Ishikawa (cell line): ENCODE results near the gene PTER.

Experiments
- CEBPB ChIP-seq: IDR thresholded peaks from 2 replicates; pipeline ENCODE4 v1.6.1; 2012
- EGR1 ChIP-seq: IDR thresholded peaks from 2 replicates; pipeline ENCODE4 v1.6.1; 2012
- EP300 ChIP-seq: IDR thresholded peaks from 2 replicates; pipeline ENCODE4 v1.6.1; 2012; ENCODE audit warnings: borderline replicate concordance
- FOXM1 ChIP-seq: IDR thresholded peaks from 2 replicates; pipeline ENCODE4 v1.6.1; 2012; ENCODE audit warnings: low read depth, borderline replicate concordance
- NFIC ChIP-seq: IDR thresholded peaks from 2 replicates; pipeline ENCODE4 v1.6.1; 2012
- RAD21 ChIP-seq: IDR thresholded peaks from 2 replicates; pipeline ENCODE4 v1.6.1; 2012; ENCODE audit warnings: low read depth
- TAF1 ChIP-seq: IDR thresholded peaks from 2 replicates; pipeline ENCODE4 v1.6.1; 2012; ENCODE audit warnings: low read depth, mild to moderate bottlenecking
- TCF12 ChIP-seq: IDR thresholded peaks from 2 replicates; pipeline ENCODE4 v1.6.1; 2012; ENCODE audit warnings: low read depth
- TEAD4 ChIP-seq: IDR thresholded peaks from 2 replicates; pipeline ENCODE4 v1.6.1; 2012
- YY1 ChIP-seq: IDR thresholded peaks from 2 replicates; pipeline ENCODE4 v1.6.1; 2012; ENCODE audit warnings: low read depth
- ZBTB7A ChIP-seq: IDR thresholded peaks from 2 replicates; pipeline ENCODE4 v1.6.1; 2012; ENCODE audit warnings: low read depth
- TF ChIP-seq, protein P1 (sequence below): IDR thresholded peaks from 2 replicates; pipeline ENCODE4 v1.6.1; 2012
- TF ChIP-seq, protein P2 (sequence below): IDR thresholded peaks from 2 replicates; pipeline ENCODE4 v1.6.1; 2012; ENCODE audit warnings: low read depth, mild to moderate bottlenecking
- TF ChIP-seq, protein P3 (sequence below): IDR thresholded peaks from 2 replicates; pipeline ENCODE4 v1.6.1; 2012

DNA sequence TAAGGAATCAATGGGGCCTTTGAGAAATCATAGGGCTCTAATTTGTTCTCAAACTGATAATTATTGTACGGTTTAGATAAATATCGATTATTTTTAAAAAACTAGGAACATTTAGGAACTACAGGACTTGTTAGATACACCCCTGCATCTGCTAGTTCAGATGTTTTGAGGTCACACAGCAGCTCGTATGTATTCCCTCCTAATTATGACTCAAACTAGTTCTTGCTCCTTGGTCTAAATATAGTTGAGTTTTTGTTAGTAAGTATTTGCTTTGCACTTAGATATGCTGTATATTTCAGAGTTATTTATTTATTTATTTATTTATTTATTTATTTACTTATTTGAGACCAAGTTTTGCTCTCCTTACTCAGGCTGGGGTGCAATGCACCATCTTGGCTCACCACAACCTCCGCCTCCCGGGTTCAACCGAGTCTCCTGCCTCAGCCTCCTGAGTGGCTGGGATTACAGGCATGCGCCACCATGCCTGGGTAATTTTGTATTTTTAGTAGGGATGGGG, 22.7 kb downstream of the PTER start:
- no peak for TF ChIP-seq EP300
- TF ChIP-seq YY1, result no peak
- TF ChIP-seq RAD21, result no peak
- TF ChIP-seq ZBTB7A, result no peak
- TF ChIP-seq CEBPB, result no peak
- no peak for TF ChIP-seq TEAD4
- TF ChIP-seq, protein P1, sequence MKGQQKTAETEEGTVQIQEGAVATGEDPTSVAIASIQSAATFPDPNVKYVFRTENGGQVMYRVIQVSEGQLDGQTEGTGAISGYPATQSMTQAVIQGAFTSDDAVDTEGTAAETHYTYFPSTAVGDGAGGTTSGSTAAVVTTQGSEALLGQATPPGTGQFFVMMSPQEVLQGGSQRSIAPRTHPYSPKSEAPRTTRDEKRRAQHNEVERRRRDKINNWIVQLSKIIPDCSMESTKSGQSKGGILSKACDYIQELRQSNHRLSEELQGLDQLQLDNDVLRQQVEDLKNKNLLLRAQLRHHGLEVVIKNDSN, result no peak
- TF ChIP-seq, protein P2, sequence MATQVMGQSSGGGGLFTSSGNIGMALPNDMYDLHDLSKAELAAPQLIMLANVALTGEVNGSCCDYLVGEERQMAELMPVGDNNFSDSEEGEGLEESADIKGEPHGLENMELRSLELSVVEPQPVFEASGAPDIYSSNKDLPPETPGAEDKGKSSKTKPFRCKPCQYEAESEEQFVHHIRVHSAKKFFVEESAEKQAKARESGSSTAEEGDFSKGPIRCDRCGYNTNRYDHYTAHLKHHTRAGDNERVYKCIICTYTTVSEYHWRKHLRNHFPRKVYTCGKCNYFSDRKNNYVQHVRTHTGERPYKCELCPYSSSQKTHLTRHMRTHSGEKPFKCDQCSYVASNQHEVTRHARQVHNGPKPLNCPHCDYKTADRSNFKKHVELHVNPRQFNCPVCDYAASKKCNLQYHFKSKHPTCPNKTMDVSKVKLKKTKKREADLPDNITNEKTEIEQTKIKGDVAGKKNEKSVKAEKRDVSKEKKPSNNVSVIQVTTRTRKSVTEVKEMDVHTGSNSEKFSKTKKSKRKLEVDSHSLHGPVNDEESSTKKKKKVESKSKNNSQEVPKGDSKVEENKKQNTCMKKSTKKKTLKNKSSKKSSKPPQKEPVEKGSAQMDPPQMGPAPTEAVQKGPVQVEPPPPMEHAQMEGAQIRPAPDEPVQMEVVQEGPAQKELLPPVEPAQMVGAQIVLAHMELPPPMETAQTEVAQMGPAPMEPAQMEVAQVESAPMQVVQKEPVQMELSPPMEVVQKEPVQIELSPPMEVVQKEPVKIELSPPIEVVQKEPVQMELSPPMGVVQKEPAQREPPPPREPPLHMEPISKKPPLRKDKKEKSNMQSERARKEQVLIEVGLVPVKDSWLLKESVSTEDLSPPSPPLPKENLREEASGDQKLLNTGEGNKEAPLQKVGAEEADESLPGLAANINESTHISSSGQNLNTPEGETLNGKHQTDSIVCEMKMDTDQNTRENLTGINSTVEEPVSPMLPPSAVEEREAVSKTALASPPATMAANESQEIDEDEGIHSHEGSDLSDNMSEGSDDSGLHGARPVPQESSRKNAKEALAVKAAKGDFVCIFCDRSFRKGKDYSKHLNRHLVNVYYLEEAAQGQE, result no peak
- TF ChIP-seq, protein P3, sequence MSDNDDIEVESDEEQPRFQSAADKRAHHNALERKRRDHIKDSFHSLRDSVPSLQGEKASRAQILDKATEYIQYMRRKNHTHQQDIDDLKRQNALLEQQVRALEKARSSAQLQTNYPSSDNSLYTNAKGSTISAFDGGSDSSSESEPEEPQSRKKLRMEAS, result no peak
- no peak for TF ChIP-seq FOXM1
- TF ChIP-seq TAF1, result no peak
- no peak for TF ChIP-seq EGR1
- no peak for TF ChIP-seq NFIC
- TF ChIP-seq TCF12, result no peak
